Osteocyte (in vitro differentiated cells): ENCODE measurements around the gene BAHCC1. TPM values are rescaled to one million over a fixed set of nuclear protein-coding genes. Genes with fewer than 3 reads are reported as not detected.

ENCODE experiments used
- DNase-seq: peaks from one replicate; pipeline ENCODE4 v3.0.0; 2021; ENCODE audit warnings: mixed read lengths; ENCODE audit not compliant: unreplicated experiment; ENCODE audit errors: extremely low spot score
- H3K27ac Mint-ChIP-seq: one replicate; pipeline ENCODE4 v1.8.0; 2021; ENCODE audit warnings: mild to moderate bottlenecking, mixed read lengths; ENCODE audit not compliant: unreplicated experiment
- H3K27me3 Mint-ChIP-seq: one replicate; pipeline ENCODE4 v1.8.0; 2021; ENCODE audit warnings: mixed read lengths; ENCODE audit not compliant: unreplicated experiment
- H3K36me3 Mint-ChIP-seq: one replicate; pipeline ENCODE4 v1.8.0; 2021; ENCODE audit warnings: mixed read lengths; ENCODE audit not compliant: unreplicated experiment
- H3K4me1 Mint-ChIP-seq: one replicate; pipeline ENCODE4 v1.8.0; 2021; ENCODE audit warnings: mixed read lengths; ENCODE audit not compliant: unreplicated experiment
- H3K4me3 Mint-ChIP-seq: one replicate; pipeline ENCODE4 v1.8.0; 2021; ENCODE audit warnings: mild to moderate bottlenecking, moderate library complexity, mixed read lengths; ENCODE audit not compliant: unreplicated experiment
- H3K9me3 Mint-ChIP-seq: one replicate; pipeline ENCODE4 v1.8.0; 2021; ENCODE audit warnings: mixed read lengths; ENCODE audit not compliant: unreplicated experiment
- total RNA-seq: library from RNA; stranded (reverse); gene quantifications from 2 replicates; pipeline ENCODE4 v1.2.1, GENCODE V29; 2021
- TF ChIP-seq, protein P1 (sequence below): fragments of 200-600 bp; sonication (generic); IDR thresholded peaks from 2 replicates; pipeline ENCODE4 v1.5.0; 2021; ENCODE audit warnings: antibody characterized with exemption, mild to moderate bottlenecking, moderate library complexity

BAHCC1 gene
- total RNA-seq, 1 donor from 2014 or later = 55.7 TPM

DNA sequence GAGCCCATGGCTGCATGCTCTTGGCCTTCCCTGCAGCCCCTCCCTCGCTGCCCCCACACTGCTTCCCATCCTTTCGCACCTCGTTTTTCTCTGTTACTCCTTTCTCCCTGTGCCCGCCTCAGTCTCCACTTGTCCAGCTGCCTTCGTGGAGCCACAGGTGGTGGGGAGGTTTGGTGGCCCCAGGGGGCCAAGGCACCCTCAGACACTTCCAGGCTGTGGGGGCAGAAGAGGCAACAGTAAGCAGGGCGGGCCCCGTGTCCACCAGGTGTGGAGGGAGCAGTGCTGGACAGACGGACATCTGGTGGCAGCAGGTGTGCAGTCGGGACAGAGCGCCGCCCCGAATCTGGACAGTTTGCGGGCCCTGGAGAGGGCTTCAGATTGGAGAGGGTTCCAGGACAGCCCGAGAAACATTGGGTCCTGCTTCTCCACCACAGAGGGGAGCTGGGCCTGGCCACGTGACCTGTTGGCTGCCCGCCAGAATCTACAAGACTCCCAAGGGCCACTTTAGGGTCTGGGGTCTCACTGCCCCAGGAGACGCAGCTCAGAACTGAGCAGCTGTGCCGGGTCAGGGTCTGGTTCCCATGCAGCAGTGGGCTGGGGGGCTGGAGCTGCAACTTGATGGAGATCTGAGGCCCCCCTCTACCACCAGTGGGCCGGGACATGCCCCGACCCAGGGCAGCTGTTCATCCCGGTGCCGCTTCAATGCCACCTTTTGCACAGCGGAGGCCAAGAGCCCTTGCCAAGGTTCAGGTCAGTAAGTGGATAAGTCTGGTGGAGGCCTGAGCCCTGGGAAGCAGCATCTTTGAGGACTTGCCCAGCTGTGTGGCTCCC lies 22.8 kb downstream of the BAHCC1 start:
- no peaks in the 10 kb centered on the region for H3K9me3 Mint-ChIP-seq
- no peaks in the 10 kb centered on the region for H3K27me3 Mint-ChIP-seq
- no peaks in the 10 kb centered on the region for H3K36me3 Mint-ChIP-seq
- no peak overlapping the region for H3K4me3 Mint-ChIP-seq
- TF ChIP-seq, protein P1, sequence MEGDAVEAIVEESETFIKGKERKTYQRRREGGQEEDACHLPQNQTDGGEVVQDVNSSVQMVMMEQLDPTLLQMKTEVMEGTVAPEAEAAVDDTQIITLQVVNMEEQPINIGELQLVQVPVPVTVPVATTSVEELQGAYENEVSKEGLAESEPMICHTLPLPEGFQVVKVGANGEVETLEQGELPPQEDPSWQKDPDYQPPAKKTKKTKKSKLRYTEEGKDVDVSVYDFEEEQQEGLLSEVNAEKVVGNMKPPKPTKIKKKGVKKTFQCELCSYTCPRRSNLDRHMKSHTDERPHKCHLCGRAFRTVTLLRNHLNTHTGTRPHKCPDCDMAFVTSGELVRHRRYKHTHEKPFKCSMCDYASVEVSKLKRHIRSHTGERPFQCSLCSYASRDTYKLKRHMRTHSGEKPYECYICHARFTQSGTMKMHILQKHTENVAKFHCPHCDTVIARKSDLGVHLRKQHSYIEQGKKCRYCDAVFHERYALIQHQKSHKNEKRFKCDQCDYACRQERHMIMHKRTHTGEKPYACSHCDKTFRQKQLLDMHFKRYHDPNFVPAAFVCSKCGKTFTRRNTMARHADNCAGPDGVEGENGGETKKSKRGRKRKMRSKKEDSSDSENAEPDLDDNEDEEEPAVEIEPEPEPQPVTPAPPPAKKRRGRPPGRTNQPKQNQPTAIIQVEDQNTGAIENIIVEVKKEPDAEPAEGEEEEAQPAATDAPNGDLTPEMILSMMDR = no peak
- no peak for DNase-seq
- peaks cover 55% of the 10 kb centered on the region for H3K4me1 Mint-ChIP-seq
- peak overlapping the region; percentile 91 for H3K27ac Mint-ChIP-seq

DNA sequence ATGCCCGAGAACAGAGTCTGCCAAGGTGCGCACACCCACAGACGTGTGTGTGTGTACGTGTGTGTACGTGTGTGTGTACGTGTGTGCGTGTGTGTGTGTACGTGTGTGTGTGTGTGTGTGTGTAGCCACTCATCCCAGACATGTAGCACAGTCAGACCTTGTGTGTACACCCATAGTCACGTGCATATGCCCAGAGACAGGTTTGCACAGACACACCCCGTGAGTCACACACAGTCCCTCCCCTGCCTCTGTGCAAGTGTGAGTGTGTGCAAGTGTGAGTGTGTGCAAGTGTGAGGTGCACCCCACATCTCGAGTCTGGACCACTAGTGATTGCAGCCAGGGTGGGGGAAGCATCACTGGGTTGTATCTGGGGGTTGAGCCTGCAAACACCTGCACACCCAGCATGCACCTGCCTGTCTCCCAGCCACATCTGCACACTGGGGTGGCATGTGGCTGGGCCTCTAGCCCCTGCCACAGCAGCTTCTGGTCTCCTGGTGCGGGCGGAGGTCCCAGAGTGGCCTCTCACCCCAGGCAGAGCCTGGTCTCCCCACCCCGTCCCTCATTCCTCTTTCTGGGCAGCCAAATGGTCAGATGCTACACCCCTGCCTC lies 23.6 kb downstream of the BAHCC1 start:
- TF ChIP-seq, protein P1 = no peak
- Mint-ChIP-seq H3K27ac (peak overlapping the region; percentile 91), H3K4me3 (no peak overlapping the region), H3K9me3 (no peaks in the 10 kb centered on the region), H3K27me3 (no peaks in the 10 kb centered on the region), H3K36me3 (no peaks in the 10 kb centered on the region), H3K4me1 (peaks cover 60% of the 10 kb centered on the region)
- no peak for DNase-seq

DNA sequence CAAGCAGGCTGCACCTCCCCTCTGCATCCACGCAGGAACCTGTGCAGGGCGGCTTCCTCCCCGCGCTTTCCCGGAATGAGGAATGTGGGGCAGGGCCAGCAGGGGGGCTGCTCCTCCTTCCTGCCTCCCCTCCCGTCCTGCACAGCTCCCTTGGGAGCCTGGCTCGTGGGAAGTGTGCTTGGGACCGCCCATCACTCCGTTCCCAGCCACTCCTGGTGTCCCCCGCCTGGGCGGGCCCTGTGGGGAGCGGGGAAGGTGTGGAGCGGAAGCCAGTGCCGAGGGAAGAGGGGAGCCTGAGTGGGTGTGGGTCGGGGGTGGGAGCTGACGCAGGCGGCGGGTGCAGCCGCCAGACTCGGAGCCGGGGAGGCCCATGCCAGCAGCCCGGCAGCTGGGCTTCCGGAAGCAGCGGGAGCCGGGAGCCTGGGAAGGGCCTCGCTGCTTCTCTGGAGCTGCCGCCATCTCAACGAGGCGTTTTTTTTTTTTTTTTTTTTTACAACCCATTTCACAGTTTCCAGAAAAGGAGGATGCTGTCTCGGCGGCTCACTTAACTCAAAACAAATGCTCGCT lies 24.1 kb downstream of the BAHCC1 start:
- peak; percentile 94 for DNase-seq
- Mint-ChIP-seq H3K27me3 (no peaks in the 10 kb centered on the region), H3K4me1 (peaks cover 63% of the 10 kb centered on the region), H3K27ac (peak overlapping the region; percentile 91), H3K4me3 (no peak overlapping the region), H3K9me3 (no peaks in the 10 kb centered on the region), H3K36me3 (no peaks in the 10 kb centered on the region)
- TF ChIP-seq, protein P1 = no peak

DNA sequence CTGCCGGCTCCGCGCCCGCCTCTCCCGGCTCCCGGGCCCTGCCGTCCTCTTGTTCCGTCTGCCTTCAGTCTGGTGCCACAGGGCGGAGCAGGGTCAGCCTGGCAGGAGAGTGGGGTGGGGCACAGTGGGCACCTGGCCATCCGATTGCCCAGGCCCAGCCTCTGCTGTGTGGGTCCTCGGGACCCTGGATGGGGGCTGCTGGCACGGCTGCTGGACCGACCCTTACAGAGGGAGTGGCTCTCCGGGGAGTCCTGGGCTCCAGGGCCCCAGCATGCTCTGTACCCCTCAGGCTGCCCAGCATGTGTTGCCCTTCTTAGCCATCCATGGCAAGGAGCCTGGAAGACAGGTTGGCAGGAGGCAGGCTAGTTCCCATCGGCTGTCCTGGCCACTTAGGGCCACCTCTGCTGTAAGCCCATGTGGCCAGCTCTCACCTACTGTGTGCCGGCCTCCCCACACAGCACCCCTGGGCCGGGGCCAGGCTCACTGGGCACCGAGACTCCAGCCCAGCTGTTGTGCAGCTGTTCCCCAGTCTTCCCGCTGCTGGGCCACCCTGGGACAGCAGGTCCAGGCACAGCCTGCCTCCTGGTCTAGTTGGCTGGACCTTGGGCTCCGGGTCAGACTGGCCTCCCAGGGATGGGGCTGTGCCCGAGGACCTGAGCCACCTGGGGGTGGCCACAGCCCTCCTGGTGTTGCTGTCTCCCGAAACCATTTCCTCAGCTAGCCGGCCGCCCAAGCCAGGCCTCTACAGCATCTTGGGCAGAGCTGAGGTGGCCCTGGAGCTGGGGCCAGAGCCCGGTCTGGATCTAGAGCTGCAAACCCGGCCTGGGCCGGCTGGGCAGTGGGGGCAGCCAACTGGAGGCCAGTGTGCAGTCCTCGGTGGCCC lies 24.9 kb downstream of the BAHCC1 start:
- peak overlapping the region; percentile 58 for H3K4me3 Mint-ChIP-seq
- DNase-seq = no peak
- peaks cover 63% of the 10 kb centered on the region for H3K4me1 Mint-ChIP-seq
- no peaks in the 10 kb centered on the region for H3K27me3 Mint-ChIP-seq
- H3K9me3 Mint-ChIP-seq = no peaks in the 10 kb centered on the region
- H3K27ac Mint-ChIP-seq = peak overlapping the region; percentile 91
- TF ChIP-seq, protein P1 = no peak
- H3K36me3 Mint-ChIP-seq = no peaks in the 10 kb centered on the region
